Transverse colon (tissue), 4 donors: Measurements from ENCODE around the gene PIF1. TPM values are rescaled to one million over a fixed set of nuclear protein-coding genes. Genes with fewer than 3 reads are reported as not detected.

ENCODE experiments used
- DNase-seq: peaks from one replicate; pipeline ENCODE4 v3.0.0-alpha.2; 2019
- H3K27ac ChIP-seq, 4 donors: fragments of 200-600 bp; sonication (generic); 2 replicates each; pipeline ENCODE4 v1.5.1; 2016 to 2018; ENCODE audit warnings: inconsistent platforms in 4 of 4
- H3K27me3 ChIP-seq: fragments of 200-600 bp; sonication (generic); 2 replicates; pipeline ENCODE4 v1.5.1; 2017; ENCODE audit warnings: inconsistent platforms
- H3K36me3 ChIP-seq, 4 donors: fragments of 200-600 bp; sonication (generic); 2 replicates each; pipeline ENCODE4 v1.5.1; 2017 to 2019; ENCODE audit warnings: inconsistent platforms in 4 of 4
- H3K4me1 ChIP-seq, 4 donors: fragments of 200-600 bp; sonication (generic); 2 replicates each; pipeline ENCODE4 v1.5.1; 2017 to 2020; ENCODE audit warnings: inconsistent platforms in 4 of 4
- H3K4me3 ChIP-seq, 4 donors: fragments of 200-600 bp; sonication (generic); 1 replicate in 1 of 4; 2 replicates in 3 of 4; pipeline versions ENCODE4 v1.5.1 to v1.6.1; 2017 to 2019; ENCODE audit warnings: inconsistent platforms in 4 of 4
- H3K9me3 ChIP-seq, 2 donors: fragments of 200-600 bp; sonication (generic); 2 replicates each; pipeline ENCODE4 v1.5.1; 2017 to 2019; ENCODE audit warnings: inconsistent platforms in 2 of 2
- CTCF ChIP-seq, 5 experiments: fragments of 200-600 bp in 3 of 5; fragments of 450-650 bp in 2 of 5; sonication (generic) in 3 of 5; IDR thresholded peaks; 1 replicate in 2 of 5; 2 replicates in 3 of 5; pipeline ENCODE4 v1.5.1; 2016 to 2017; ENCODE audit warnings: antibody characterized with exemption in 5 of 5, inconsistent platforms in 3 of 5, mild to moderate bottlenecking in 2 of 5, moderate library complexity in 1 of 5
- EP300 ChIP-seq: sonication (generic); formaldehyde crosslinking; IDR thresholded peaks from one replicate; pipeline ENCODE4 v1.6.1; 2017; ENCODE audit warnings: antibody characterized with exemption, low read depth
- POLR2A ChIP-seq: fragments of 450-650 bp; IDR thresholded peaks from one replicate; pipeline ENCODE4 v1.6.1; 2016; ENCODE audit warnings: antibody characterized with exemption, mild to moderate bottlenecking, moderate library complexity
- POLR2AphosphoS5 ChIP-seq, 3 donors: sonication (generic); formaldehyde crosslinking; IDR thresholded peaks; one replicate each; pipeline ENCODE4 v1.6.1; 2016; ENCODE audit warnings: antibody characterized with exemption in 3 of 3
- WGBS, 2 donors: methylation state at CpG; one replicate each; pipeline ENCODE4 v1.1.5; 2018; ENCODE audit warnings: low coverage in 1 of 2; 5-methylcytosine and 5-hydroxymethylcytosine counted together
- in situ Hi-C, 4 donors: fragments of 200-750 bp; cut with MboI; loops; one replicate each; pipeline versions ENCODE4 v1.15.0 to v1.15.1; 2017; ENCODE audit warnings: low sequenced_read_pairs in 3 of 4, low pct_ligation_motif_present in 1 of 4, low pct_unique_long_range_greater_than_20kb in 1 of 4
- intact Hi-C: fragments of 100-400 bp; cut with DNase I; formaldehyde crosslinking; loops from one replicate; pipeline ENCODE4 v1.15.1; 2023; ENCODE audit warnings: low total_unique reads
- total RNA-seq, 4 donors: library from RNA; depleted of rRNA; stranded (reverse); fragments of >200 nt; gene quantifications; one replicate each; pipeline ENCODE4 v1.1.0, GENCODE V29; 2016

Gene PIF1
- total RNA-seq, 4 donors from 2014 or later: 1.1 to 49.8 (median 2.3) TPM

GRCh38 chr15:64775551-64776401 is 49.7 kb downstream of the PIF1 start, which contains the start of gene RBPMS2:
Gene RBPMS2, minus strand, starts transcription at chr15:64775589. Its CDS starts 270 bp downstream, at chr15:64775319.
- Histone ChIP-seq H3K27ac (peak within 1 kb of the TSS; percentile 86 to 93 (median 90)), H3K36me3 (no peaks in the 10 kb centered on the region), H3K4me1 (peaks cover 0 to 8% (median 1%) of the 10 kb centered on the region in 4 donors), H3K4me3 (peak within 1 kb of the TSS; percentile 48 to 73 (median 62)), H3K27me3 (peaks cover 42% of the 10 kb centered on the region), H3K9me3 (no peaks in the 10 kb centered on the region)
- intact Hi-C loops: loop anchor here (2.0 kb wide), 1 partner anchor 35 kb away; no protein-coding TSS in a partner anchor
- 3% methylated on average over 47 of the region's 90 CpGs; no CpG with 5 or more reads in 1 of the 2 donors for WGBS, 2 donors
- TF ChIP-seq POLR2AphosphoS5 (IDR thresholded peaks at IDR 0.05): peak in 1 of 3 donors; percentile 8
- TF ChIP-seq EP300: no peak
- TF ChIP-seq POLR2A: no peak
- no peak for DNase-seq
- in situ Hi-C loops: no loop called here

GRCh38 chr15:64774629-64775493 is 50.6 kb downstream of the PIF1 start:
- peak overlapping the region; percentile 48 to 73 (median 62) for H3K4me3 ChIP-seq
- intact Hi-C loops: loop anchor here (2.0 kb wide), 1 partner anchor 34 kb away; no protein-coding TSS in a partner anchor
- no peak for DNase-seq
- H3K27me3 ChIP-seq: peaks cover 42% of the 10 kb centered on the region
- in situ Hi-C loops: no loop called here
- peak overlapping the region; percentile 86 to 93 (median 90) for H3K27ac ChIP-seq
- H3K4me1 ChIP-seq: peaks cover 0 to 8% (median 1%) of the 10 kb centered on the region in 4 donors
- WGBS, 2 donors: 1% methylated on average over 76 of the region's 115 CpGs; no CpG with 5 or more reads in 1 of the 2 donors
- no peaks in the 10 kb centered on the region for H3K9me3 ChIP-seq
- TF ChIP-seq POLR2AphosphoS5 (IDR thresholded peaks at IDR 0.05): no peak
- no peak for TF ChIP-seq CTCF (IDR thresholded peaks at IDR 0.05)
- no peak for TF ChIP-seq POLR2A
- no peak for TF ChIP-seq EP300
- H3K36me3 ChIP-seq: no peaks in the 10 kb centered on the region

- Histone ChIP-seq H3K36me3 (no peaks in the 10 kb centered on the region), H3K9me3 (no peaks in the 10 kb centered on the region), H3K27ac (peak overlapping the region; percentile 86 to 93 (median 90)), H3K27me3 (peaks cover 42% of the 10 kb centered on the region), H3K4me1 (peaks cover 0 to 8% (median 1%) of the 10 kb centered on the region in 4 donors), H3K4me3 (peak overlapping the region; percentile 33 to 73 (median 62))
- 69% methylated on average over 21 of the region's 21 CpGs; no CpG with 5 or more reads in 1 of the 2 donors for WGBS, 2 donors
- intact Hi-C loops: loop anchor here (2.0 kb wide), 1 partner anchor 33 kb away; no protein-coding TSS in a partner anchor
- no peak for DNase-seq
- in situ Hi-C loops: no loop called here
- no peak for TF ChIP-seq POLR2AphosphoS5 (IDR thresholded peaks at IDR 0.05)
- no peak for TF ChIP-seq CTCF (IDR thresholded peaks at IDR 0.05)
- TF ChIP-seq POLR2A: no peak
- no peak for TF ChIP-seq EP300
Measured at GRCh38 chr15:64774037-64774628, 51.3 kb downstream of the PIF1 start.

- Histone ChIP-seq H3K4me3 (peak overlapping the region; percentile 33 to 73 (median 62)), H3K4me1 (peaks cover 0 to 8% (median 1%) of the 10 kb centered on the region in 4 donors), H3K9me3 (no peaks in the 10 kb centered on the region), H3K27me3 (peaks cover 42% of the 10 kb centered on the region), H3K27ac (peak overlapping the region; percentile 86 to 93 (median 90)), H3K36me3 (no peaks in the 10 kb centered on the region)
- intact Hi-C loops: loop anchor here (2.0 kb wide), 1 partner anchor 33 kb away; no protein-coding TSS in a partner anchor
- no peak for DNase-seq
- in situ Hi-C loops: no loop called here
- TF ChIP-seq CTCF (IDR thresholded peaks at IDR 0.05) (no peak), EP300 (no peak), POLR2A (no peak), POLR2AphosphoS5 (IDR thresholded peaks at IDR 0.05) (no peak)
- 92% methylated on average over 2 of the region's 2 CpGs; no CpG with 5 or more reads in 1 of the 2 donors for WGBS, 2 donors
Measured at GRCh38 chr15:64773606-64774005, 51.8 kb downstream of the PIF1 start.
